B cell (primary cell): Measurements from ENCODE around the gene RAPGEF5. TPM values are rescaled to one million over a fixed set of nuclear protein-coding genes. Genes with fewer than 3 reads are reported as not detected.

ENCODE experiments used
- ATAC-seq: fragments of 200-7000 bp; cut with Tn5 transposase; one replicate; pipeline ENCODE4 v1.10.0; 2021; ENCODE audit warnings: low read depth, mild to moderate bottlenecking, moderate number of reproducible peaks, moderate library complexity
- CTCF ChIA-PET: fragments of 350-600 bp; sonication (Branson Sonifier 250); formaldehyde crosslinking; loops from one replicate; lab custom pipeline; 2021; ENCODE audit warnings: antibody characterized with exemption, inconsistent platforms; lab: Charles Lee
- POLR2A ChIA-PET: fragments of 350-600 bp; sonication (Branson Sonifier 250); formaldehyde crosslinking; loops from one replicate; lab custom pipeline; 2021; ENCODE audit warnings: antibody characterized with exemption; lab: Charles Lee
- DNase-seq: peaks from one replicate; pipeline ENCODE4 v3.0.0; 2013
- H2AFZ ChIP-seq: 2 replicates; pipeline ENCODE4 v1.6.1; 2012; ENCODE audit warnings: mild to moderate bottlenecking, low read depth, low read length; ENCODE audit not compliant: insufficient read depth, poor library complexity, severe bottlenecking
- H3K27ac ChIP-seq, 2 donors: 1 replicate in 1 of 2; 2 replicates in 1 of 2; pipeline ENCODE4 v1.5.1; 2012 to 2013; ENCODE audit warnings: low read length in 2 of 2, mild to moderate bottlenecking in 2 of 2, moderate library complexity in 1 of 2
- H3K27me3 ChIP-seq, 4 experiments: fragments of 200-600 bp in 1 of 4; sonication (generic) in 1 of 4; replicated peaks in 1 of 4; 1 replicate in 2 of 4; 2 replicates in 2 of 4; pipeline versions ENCODE4 v1.6.1 to v1.7.0; 2013 to 2016; ENCODE audit warnings: low read length in 3 of 4, mild to moderate bottlenecking in 2 of 4, mixed read lengths in 1 of 4, moderate library complexity in 1 of 4; ENCODE audit not compliant: insufficient read depth in 4 of 4, control insufficient read depth in 3 of 4; ENCODE audit errors: control extremely low read depth in 1 of 4
- H3K36me3 ChIP-seq, 2 experiments: replicated peaks in 1 of 2; 1 replicate in 1 of 2; 2 replicates in 1 of 2; pipeline versions ENCODE4 v1.6.1 to v1.7.1; 2013; ENCODE audit warnings: low read length in 1 of 2; ENCODE audit not compliant: insufficient read depth in 2 of 2, control insufficient read depth in 1 of 2; ENCODE audit errors: control extremely low read depth in 1 of 2, extremely low read depth in 1 of 2
- H3K4me1 ChIP-seq, 2 donors: fragments of 200-600 bp in 1 of 2; sonication (generic) in 1 of 2; 1 replicate in 1 of 2; 2 replicates in 1 of 2; pipeline versions ENCODE4 v1.5.1 to v1.6.1; 2013 to 2017; ENCODE audit warnings: low read length in 2 of 2; ENCODE audit not compliant: control insufficient read depth in 2 of 2, insufficient read depth in 2 of 2
- H3K4me2 ChIP-seq: replicated peaks from 2 replicates; pipeline ENCODE3; 2012; ENCODE audit warnings: mild to moderate bottlenecking, low read depth, low read length; ENCODE audit not compliant: poor library complexity, severe bottlenecking
- H3K4me3 ChIP-seq, 5 experiments: fragments of 200-600 bp in 1 of 5; sonication (generic) in 1 of 5; 1 replicate in 3 of 5; 2 replicates in 2 of 5; pipeline versions ENCODE4 v1.5.1 to v1.7.0; 2011 to 2016; ENCODE audit warnings: low read length in 4 of 5, mild to moderate bottlenecking in 4 of 5, low read depth in 2 of 5, control low read depth in 1 of 5, moderate library complexity in 1 of 5; ENCODE audit not compliant: insufficient read depth in 1 of 5; ENCODE audit errors: control extremely low read depth in 1 of 5, extremely low read depth in 1 of 5
- H3K79me2 ChIP-seq: fragments of 200-600 bp; sonication (generic); one replicate; pipeline ENCODE4 v1.6.0; 2016; ENCODE audit warnings: low read length; ENCODE audit not compliant: control insufficient read depth, insufficient read depth
- H3K9ac ChIP-seq: fragments of 200-600 bp; sonication (generic); 2 replicates; pipeline ENCODE4 v1.6.1; 2017; ENCODE audit warnings: mild to moderate bottlenecking, low read length, moderate library complexity
- H3K9me3 ChIP-seq, 3 donors: one replicate each; pipeline versions ENCODE4 v1.6.1 to v1.7.1; 2013; ENCODE audit warnings: low read length in 2 of 3; ENCODE audit not compliant: control insufficient read depth in 2 of 3, insufficient read depth in 1 of 3; ENCODE audit errors: control extremely low read depth in 1 of 3
- H4K20me1 ChIP-seq: 2 replicates; pipeline ENCODE4 v1.6.0; 2012; ENCODE audit warnings: mild to moderate bottlenecking, low read length; ENCODE audit not compliant: insufficient read depth, control insufficient read depth, poor library complexity, severe bottlenecking
- H3K27ac Mint-ChIP-seq: one replicate; pipeline ENCODE4 v1.8.0; 2021; ENCODE audit warnings: mixed read lengths
- H3K27me3 Mint-ChIP-seq: one replicate; pipeline ENCODE4 v1.8.0; 2021; ENCODE audit warnings: mixed read lengths
- H3K4me1 Mint-ChIP-seq: one replicate; pipeline ENCODE4 v1.8.0; 2021; ENCODE audit warnings: mixed read lengths
- H3K4me3 Mint-ChIP-seq: one replicate; pipeline ENCODE4 v1.8.0; 2021; ENCODE audit warnings: mixed read lengths
- H3K9me3 Mint-ChIP-seq: one replicate; pipeline ENCODE4 v1.8.0; 2022; ENCODE audit warnings: mixed read lengths; ENCODE audit not compliant: insufficient read depth
- EZH2 ChIP-seq: IDR thresholded peaks from 2 replicates; pipeline ENCODE4 v1.6.1; 2012; ENCODE audit warnings: borderline replicate concordance, low read depth, mild to moderate bottlenecking, moderate library complexity, low read length; ENCODE audit not compliant: insufficient read depth, poor library complexity, severe bottlenecking
- WGBS: methylation state at CpG from one replicate; pipeline ENCODE4 v1.1.5; 2013; ENCODE audit warnings: missing lambda C conversion rate; ENCODE audit not compliant: insufficient coverage; 5-methylcytosine and 5-hydroxymethylcytosine counted together
- intact Hi-C: fragments of 100-400 bp; cut with micrococcal nuclease; formaldehyde crosslinking; loops from one replicate; pipeline ENCODE4 v1.10.0; 2022
- polyA plus RNA-seq: library from polyadenylated mRNA; depleted of rRNA; stranded (reverse); fragments of >200 nt; gene quantifications from 2 replicates; pipeline ENCODE4 v1.2.3, GENCODE V29; 2012
- total RNA-seq, 2 donors: library from RNA; stranded (reverse); fragments of 120-200 nt in 1 of 2; gene quantifications; 1 replicate in 1 of 2; 2 replicates in 1 of 2; pipeline versions ENCODE4 v1.2.3 to v1.2.4, GENCODE V29; 2013 to 2022
- TF ChIP-seq, protein P1 (sequence below): fragments of 200-600 bp; IDR thresholded peaks from one replicate; pipeline ENCODE4 v1.8.0; 2022; ENCODE audit warnings: antibody characterized with exemption, mild to moderate bottlenecking

The RAPGEF5 gene
- total and polyA plus RNA-seq, 2 donors (not counting 1 experiment from before 2014, with no cell fraction given) = 1.5 to 37.6 TPM

DNA sequence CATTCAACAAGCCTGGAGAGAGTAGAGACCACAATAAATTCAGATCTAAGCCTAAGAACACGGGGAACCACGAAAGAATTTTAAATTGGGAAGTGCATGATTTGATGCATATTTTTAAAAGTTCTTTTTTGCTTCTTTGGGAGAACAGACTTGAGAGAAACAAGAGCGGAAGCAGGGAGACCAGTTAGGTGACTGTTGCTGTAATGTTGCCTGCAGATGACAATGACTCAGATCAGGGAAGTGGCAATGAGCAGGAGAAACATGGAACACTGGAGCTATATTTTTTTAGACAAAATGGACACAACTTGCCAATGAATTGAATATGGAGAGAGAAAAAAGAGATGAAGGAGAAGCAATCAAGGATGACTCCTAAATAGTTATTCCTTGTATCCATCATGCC is 125.1 kb downstream of the RAPGEF5 start:
- H3K27me3 ChIP-seq = no peaks in the 10 kb centered on the region
- no peak overlapping the region for H3K27ac Mint-ChIP-seq
- TF ChIP-seq, protein P1, sequence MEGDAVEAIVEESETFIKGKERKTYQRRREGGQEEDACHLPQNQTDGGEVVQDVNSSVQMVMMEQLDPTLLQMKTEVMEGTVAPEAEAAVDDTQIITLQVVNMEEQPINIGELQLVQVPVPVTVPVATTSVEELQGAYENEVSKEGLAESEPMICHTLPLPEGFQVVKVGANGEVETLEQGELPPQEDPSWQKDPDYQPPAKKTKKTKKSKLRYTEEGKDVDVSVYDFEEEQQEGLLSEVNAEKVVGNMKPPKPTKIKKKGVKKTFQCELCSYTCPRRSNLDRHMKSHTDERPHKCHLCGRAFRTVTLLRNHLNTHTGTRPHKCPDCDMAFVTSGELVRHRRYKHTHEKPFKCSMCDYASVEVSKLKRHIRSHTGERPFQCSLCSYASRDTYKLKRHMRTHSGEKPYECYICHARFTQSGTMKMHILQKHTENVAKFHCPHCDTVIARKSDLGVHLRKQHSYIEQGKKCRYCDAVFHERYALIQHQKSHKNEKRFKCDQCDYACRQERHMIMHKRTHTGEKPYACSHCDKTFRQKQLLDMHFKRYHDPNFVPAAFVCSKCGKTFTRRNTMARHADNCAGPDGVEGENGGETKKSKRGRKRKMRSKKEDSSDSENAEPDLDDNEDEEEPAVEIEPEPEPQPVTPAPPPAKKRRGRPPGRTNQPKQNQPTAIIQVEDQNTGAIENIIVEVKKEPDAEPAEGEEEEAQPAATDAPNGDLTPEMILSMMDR = no peak
- no peaks in the 10 kb centered on the region for H3K27me3 Mint-ChIP-seq
- no peak overlapping the region for H3K4me3 Mint-ChIP-seq
- no peaks in the 10 kb centered on the region for H3K4me1 ChIP-seq
- ATAC-seq (no peak), DNase-seq (no peak)
- no peak overlapping the region for H3K4me3 ChIP-seq
- no peak overlapping the region for H2AFZ ChIP-seq
- no peaks in the 10 kb centered on the region for H3K4me1 Mint-ChIP-seq
- 92% methylated on average over 2 of the region's 3 CpGs for WGBS
- no peaks in the 10 kb centered on the region for H3K79me2 ChIP-seq
- ChIA-PET CTCF (no interaction called here), POLR2A (no interaction called here)
- no peak overlapping the region for H3K27ac ChIP-seq
- no peaks in the 10 kb centered on the region for H3K9me3 Mint-ChIP-seq
- no peaks in the 10 kb centered on the region for H3K9me3 ChIP-seq
- H3K4me2 ChIP-seq = no peak overlapping the region
- intact Hi-C loops = no loop called here
- no peak overlapping the region for H3K9ac ChIP-seq
- H4K20me1 ChIP-seq = no peaks in the 10 kb centered on the region
- no peaks in the 10 kb centered on the region for H3K36me3 ChIP-seq

DNA sequence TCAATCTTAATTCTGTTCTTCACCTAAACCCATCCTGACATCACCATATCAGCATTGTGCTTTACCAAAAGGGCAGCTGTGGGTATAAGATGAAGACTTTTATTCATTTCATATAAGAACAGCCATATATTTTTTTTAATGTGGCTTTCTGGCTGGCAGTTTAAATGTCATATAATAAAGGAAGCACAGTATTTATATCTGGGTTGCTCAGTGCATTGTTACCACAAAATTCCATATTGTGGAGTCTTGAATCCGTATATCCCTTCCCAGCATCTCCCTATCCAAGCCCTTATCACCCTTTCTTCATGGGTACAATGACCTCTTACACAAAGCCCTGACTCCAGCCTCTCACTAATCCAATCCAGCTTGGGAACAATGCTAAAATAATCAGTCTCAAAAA is 125.8 kb downstream of the RAPGEF5 start:
- Histone ChIP-seq H3K27ac (no peak overlapping the region), H3K79me2 (no peaks in the 10 kb centered on the region), H4K20me1 (no peaks in the 10 kb centered on the region), H3K36me3 (no peaks in the 10 kb centered on the region), H3K4me1 (no peaks in the 10 kb centered on the region), H3K4me2 (no peak overlapping the region), H2AFZ (no peak overlapping the region), H3K27me3 (no peaks in the 10 kb centered on the region), H3K9me3 (no peaks in the 10 kb centered on the region), H3K9ac (no peak overlapping the region), H3K4me3 (no peak overlapping the region)
- no peaks in the 10 kb centered on the region for H3K4me1 Mint-ChIP-seq
- intact Hi-C loops = no loop called here
- no peak for DNase-seq
- no peak for TF ChIP-seq EZH2
- TF ChIP-seq, protein P1 = no peak
- H3K4me3 Mint-ChIP-seq = no peak overlapping the region
- H3K27me3 Mint-ChIP-seq = no peaks in the 10 kb centered on the region
- CTCF ChIA-PET = no interaction called here
- WGBS = 86% methylated on average over 1 of the region's 1 CpG
- no peak overlapping the region for H3K27ac Mint-ChIP-seq
- no peak for ATAC-seq
- POLR2A ChIA-PET = no interaction called here
- H3K9me3 Mint-ChIP-seq = no peaks in the 10 kb centered on the region
